SK-MEL-5 (cell line): ENCODE results near the gene C15orf39. TPM values are rescaled to one million over a fixed set of nuclear protein-coding genes. Genes with fewer than 3 reads are reported as not detected.

ENCODE experiments used
- DNase-seq: peaks from one replicate; pipeline ENCODE4 v3.0.0-alpha.2; 2016; ENCODE audit warnings: low read depth, low spot score
- in situ Hi-C: cut with HindIII; loops from 2 replicates; pipeline ENCODE4 v1.10.0; 2016; ENCODE audit warnings: low sequenced_read_pairs, high pct_unique_total_duplicates, low pct_unique_long_range_greater_than_20kb
- total RNA-seq: library from RNA; depleted of rRNA; stranded (reverse); fragments of >200 nt; shearing (Covaris generic); gene quantifications from 2 replicates; pipeline ENCODE4 v1.2.3, GENCODE V29; 2014

C15orf39 gene
- total RNA-seq, 1 experiment from 2014 or later: 10.1 TPM

DNA sequence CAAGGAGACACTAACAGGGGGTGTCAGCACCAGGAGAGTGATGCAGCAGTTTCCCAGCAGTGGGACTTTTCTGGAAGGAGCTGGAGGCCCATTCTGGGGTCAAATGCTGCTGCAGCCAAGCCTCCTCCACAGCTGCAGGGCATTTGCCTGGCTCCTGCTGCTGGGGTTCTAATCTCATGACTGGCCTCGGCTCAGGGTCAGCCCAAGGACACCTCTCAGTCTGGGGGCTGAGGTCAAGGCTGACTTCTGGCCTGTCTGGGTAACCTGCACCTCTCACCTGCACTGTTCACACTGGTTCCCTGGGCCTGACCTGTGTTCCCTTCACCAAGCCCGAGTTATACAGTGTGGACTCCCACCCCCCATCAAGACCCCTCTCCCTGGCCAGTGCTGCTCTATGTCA is 10.4 kb upstream of the C15orf39 start:
- in situ Hi-C loops: no loop called here
- no peak for DNase-seq

DNA sequence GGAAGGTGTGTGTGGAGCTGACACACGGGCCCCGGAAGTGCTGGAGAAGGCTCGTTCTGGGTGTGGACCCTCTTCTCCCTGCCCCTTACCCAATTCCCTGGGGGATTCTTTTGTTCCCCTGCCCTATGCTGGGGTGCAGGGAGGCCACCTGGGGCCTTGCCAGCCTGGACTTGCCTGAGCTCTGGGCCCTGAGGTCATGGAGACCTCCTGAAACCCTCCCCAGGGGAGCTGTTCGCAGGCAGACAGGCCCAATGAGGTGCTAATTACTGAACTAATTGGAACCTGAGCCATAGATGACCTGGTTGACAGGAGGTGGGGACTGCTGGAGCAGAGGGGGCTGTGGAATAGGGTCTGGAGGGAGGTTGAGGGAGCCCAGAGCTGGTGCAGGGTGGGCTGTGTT is 9.4 kb upstream of the C15orf39 start:
- in situ Hi-C loops: no loop called here

DNA sequence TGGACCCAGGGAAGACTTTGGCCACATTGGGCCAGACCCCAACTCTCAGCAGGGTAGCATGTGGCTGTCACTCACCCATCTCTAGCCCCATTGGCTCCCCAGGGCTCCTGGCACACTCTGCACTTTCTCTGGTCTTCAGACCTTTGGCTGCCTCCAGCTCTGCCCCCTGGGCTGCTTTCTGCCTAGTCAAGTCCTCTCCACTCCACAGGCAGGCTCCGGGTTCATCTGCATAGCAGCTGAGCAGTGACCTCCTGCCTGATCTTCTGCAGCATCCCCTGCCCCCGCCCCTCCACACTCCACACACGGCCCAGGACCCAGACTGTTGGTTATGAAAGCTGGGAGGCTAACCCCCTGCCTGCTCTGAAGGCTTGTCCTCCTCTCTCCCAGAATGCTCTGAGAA is 8.4 kb upstream of the C15orf39 start:
- in situ Hi-C loops: no loop called here
- DNase-seq: no peak

More for the DNA sequence above, 9.4 kb upstream of the C15orf39 start:
- DNase-seq: no peak

DNA sequence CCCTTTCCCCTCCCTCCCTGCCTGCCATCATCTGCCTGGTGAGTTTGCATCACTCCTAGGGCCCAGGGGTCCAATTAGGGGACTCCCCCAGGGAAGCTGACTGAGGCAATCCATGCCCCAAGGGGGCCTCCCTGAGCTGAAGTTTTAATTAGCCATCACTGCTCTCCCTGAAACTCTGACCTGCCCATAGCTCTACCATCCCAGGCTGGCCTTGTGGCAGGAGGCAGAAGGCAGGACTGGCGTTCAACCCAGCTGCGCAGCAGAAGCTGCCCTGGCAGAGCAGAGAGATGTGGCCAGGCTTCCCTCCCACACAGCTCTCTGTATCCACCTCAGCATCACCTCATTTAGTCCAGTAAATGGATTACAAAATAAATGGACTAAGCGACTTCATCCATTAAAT is 7.7 kb upstream of the C15orf39 start:
- no peak for DNase-seq
- in situ Hi-C loops: no loop called here

DNA sequence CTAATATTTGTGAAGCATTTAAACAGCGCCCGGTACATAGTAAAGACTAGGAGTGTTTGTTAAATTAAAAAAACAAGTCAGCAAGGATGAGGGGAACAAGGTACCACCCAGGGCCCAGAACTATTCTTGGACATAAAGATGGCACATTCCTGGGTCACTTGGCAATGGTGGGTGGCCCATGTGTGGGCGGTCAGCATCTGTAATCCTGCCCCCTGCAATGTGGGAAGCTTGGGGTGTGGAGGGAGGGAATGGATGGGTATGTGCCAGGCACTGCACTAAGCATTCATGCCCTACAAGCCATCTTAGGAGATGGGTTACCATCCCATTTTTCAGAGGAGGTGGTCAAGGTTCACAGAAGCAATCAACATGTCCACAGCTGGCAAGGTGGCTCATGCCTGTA is 7.3 kb upstream of the C15orf39 start:
- in situ Hi-C loops: no loop called here
- DNase-seq: no peak

DNA sequence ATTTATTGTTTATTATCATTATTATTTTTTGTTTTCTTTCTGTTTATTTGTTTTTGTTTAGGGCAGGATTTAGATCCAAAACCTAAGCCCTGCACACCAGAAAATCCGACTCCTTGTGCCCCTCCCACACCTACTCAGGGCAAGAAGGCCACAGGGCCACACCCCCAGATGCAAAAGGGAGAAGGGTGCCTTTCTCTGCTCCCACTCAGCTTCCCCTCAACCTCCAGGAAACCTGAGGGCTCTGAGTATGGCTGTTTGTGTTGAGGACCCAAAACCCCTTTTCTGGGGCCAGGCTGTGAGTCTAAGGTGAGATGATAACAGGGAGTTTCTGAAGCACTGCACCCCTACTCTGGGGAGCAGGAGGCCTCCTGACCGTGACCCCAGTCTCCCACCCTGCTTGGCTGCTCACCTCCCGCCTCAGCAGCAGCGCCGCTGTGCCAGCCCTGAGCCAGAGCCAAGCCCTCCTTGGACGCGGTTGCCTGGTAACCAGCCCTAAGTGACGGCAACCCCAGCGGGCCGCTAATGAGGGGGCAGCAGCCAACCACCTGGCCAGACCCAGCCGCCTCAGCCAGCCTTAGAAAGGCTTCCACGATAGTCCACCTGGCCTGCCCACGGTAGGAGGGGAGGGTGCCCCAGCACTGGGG is 6.4 kb upstream of the C15orf39 start:
- in situ Hi-C loops: no loop called here
- no peak for DNase-seq

DNA sequence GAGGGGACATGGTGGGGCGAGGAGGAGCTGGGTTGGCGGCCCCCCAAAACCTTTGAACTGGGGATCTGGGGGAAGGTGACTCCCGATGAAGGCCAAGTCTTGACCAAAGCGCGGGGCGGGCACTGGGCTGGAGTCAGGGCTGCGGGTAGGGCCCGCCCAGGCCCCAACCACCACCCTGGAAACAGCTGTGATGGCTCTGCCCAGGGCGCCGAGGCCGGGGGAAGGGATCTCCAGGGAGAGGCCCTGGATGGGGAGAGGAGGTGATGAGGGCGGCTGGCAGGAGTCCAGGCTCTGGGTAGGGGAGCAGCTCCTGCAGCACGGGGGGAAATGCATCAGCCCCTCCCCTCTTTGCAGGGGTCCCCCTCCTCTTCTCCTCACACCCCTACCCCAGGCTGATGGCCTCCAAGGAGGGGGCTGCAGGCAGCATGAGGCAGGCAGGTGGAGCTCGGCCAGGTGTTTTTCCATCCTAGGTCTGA is 5.9 kb upstream of the C15orf39 start:
- in situ Hi-C loops: no loop called here

DNA sequence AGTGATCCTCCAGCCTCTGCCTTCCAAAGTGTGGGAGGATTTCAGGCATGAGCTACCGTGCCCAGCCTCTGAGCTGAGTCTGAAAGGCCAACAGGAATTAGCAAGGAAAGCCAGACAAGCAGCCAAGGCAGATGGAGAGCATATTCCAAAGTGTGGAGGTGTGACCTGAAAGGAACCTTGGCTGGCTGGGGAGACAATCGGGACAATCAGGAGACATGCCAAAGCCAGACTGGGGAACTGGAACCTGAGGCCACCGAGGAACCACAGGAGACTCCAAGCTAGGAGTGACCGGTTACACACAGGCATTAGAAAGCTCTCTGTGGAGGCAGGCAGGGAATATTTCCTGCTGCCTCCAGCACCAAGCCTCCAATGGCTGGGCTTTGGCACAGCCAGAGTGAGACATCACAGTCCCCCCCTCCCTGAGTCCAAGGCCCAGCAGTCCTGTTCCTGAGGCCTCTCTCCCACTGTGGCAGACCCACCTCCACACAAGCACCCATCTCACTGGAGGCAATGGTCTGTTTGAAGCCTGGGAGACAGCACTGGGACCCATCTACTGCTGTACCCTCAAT is 4.5 kb upstream of the C15orf39 start:
- DNase-seq: no peak
- in situ Hi-C loops: no loop called here

More for the DNA sequence above, 5.9 kb upstream of the C15orf39 start:
- no peak for DNase-seq

DNA sequence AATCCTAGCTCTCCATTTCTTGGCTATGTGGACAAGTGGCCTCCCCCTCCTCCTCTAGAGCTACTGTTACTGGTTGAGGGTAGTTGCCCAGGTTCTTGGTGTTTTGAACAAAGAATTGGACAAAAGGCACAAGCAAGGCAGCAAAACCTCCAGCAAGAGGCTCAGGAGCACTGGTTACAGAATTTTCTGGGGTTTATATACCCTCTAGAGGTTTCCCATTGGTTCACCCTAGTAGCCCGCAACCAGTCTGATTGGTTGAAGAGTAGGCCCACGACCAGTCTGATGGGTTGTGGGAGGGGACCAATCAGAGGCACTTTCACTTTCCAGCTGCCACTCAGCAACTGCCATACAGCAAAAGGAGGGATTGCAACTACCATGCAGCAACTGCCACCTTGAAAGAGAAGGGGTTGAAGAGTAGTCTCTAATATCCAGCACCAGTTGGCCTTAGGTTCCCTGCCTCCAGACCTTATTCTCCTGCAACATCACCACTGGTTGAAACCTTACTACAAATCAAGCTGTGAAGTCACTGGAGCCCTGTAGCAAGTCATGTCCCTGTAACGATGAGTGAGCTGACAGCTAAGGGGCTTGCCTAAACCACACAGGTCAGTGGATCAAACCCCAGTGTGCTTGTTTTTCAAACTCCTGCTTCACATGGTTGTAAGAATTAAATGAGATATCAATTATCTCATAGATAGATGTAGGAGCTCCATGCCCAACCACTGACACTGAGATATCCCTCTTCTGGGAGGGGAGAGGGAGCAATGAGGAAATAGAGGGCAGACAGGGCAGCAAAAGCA is 2.9 kb upstream of the C15orf39 start:
- DNase-seq: peak; percentile 62
- in situ Hi-C loops: no loop called here

DNA sequence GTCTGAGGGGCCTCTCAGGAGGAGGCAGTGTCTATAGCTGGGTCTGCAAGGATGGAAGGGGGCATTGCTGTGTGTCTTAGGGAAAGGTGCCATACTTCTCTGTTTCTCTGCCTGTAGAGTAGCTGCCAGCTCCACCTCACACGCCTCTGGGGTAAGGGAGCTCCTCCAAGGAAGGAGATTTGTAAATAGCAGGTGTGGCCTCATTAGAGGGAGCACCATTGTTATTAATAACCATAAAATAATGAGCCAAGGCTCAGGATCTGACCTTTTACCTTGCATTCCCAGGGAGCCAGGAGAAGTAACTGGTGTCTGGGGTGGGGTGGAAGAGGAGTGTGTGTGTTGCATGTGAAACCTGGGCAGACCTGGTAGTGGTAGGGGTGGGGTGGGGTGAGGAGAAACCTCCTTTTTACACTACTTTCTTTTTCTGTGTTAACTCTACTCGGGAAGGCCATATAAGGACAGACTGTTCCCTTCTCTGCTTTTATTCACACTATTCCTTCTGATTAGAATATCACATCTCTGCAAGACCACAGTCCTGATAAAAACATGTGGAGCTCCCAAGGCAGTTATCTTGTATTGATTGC is 2.2 kb upstream of the C15orf39 start:
- no peak for DNase-seq
- in situ Hi-C loops: no loop called here

DNA sequence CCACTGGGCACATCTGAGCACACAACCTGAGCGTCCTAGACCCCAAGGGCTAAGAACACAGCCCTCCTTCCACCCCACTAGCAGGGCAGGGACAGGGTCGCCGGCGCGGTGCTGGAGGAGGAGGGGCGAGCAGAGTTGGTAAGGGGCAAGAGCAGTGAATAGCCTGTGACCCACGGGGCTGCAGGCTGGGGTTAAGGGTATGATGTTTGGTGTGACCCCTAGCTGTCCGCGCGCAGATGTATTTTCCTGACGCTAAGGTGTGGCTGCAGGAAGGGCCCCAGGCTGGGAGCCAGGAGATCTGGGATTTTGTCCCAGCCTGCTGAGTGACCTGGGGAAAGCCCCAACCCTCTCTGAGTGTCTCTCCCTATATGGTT is 1.3 kb upstream of the C15orf39 start:
- no peak for DNase-seq
- in situ Hi-C loops: no loop called here

DNA sequence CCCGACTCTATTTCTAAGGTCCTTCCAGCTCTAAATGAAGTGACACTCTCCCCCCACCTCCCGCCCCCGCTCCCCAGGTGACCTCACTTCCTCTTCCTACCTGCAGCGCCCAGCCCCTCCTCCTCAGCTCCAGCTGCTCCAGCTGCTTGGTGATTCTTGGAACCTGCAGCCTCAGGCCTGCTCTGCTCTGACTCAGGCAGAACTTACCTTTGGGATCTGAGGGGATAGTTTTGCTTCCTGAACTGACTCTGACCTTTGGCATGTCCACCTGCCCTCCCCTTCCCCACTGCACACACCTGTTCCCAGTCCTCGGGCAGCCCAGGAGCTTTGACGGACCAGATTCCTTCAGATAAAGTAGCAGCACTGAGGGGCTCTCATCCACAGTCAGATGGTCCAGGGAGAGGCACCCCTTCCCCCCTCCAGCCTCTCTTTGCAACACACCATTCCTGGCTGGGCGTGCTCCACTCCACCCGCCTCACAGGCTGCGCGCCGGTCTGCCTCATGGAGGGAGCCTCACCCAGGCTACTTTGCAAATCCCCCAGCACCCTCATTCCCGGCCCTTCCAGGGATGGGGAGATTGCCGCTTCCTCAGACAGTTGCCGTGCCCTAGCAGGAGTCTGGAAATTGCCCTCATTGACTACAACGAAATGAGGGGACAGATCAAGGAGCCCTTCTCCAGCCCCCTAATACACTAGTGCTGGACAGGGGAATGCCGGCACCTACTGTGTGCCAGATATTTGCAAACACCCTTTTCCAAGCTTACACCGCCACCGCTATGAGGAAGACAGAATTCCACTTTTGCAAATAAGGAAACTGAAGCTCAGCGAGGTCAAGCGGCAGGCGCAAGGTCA is 692 bp upstream of the C15orf39 start:
- in situ Hi-C loops: no loop called here
- no peak for DNase-seq

DNA sequence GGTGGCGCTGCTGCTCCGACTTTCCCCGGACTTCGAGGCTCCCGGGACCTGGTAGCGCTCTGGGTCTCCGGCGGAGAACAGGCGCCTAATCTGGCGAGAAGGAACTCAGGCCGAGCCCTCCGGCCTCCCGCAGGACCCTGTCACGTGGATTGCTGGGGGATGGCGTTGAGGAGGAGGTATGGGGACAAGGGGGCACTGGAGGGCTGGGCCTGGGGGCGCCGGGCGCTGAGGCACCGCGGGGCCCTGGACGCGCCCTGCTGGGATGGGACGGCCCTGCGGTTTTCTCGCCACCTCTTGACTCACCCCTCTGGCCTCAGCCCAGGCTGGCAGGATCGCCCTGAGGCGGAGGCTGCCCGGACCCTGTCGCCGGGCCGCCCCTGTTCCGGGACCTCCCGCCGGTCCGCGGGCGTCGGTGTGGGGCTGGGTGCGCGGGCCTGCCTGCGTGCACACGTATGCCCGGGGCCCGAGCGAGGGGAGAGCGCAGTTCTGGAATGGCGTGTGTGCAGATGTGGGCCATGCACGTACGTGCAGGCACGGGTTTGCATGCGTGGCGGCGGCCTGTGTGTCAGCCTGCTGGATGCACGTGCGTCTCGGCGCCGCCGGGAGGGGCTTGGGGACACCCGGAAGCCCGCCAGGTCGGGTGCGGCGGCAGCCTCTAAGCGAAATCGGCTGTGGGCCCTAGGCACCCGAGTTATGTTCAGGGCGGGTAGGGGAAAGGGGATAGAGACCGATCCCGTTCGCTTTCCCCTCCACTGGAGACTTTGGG is 752 bp downstream of the C15orf39 start:
- in situ Hi-C loops: no loop called here

DNA sequence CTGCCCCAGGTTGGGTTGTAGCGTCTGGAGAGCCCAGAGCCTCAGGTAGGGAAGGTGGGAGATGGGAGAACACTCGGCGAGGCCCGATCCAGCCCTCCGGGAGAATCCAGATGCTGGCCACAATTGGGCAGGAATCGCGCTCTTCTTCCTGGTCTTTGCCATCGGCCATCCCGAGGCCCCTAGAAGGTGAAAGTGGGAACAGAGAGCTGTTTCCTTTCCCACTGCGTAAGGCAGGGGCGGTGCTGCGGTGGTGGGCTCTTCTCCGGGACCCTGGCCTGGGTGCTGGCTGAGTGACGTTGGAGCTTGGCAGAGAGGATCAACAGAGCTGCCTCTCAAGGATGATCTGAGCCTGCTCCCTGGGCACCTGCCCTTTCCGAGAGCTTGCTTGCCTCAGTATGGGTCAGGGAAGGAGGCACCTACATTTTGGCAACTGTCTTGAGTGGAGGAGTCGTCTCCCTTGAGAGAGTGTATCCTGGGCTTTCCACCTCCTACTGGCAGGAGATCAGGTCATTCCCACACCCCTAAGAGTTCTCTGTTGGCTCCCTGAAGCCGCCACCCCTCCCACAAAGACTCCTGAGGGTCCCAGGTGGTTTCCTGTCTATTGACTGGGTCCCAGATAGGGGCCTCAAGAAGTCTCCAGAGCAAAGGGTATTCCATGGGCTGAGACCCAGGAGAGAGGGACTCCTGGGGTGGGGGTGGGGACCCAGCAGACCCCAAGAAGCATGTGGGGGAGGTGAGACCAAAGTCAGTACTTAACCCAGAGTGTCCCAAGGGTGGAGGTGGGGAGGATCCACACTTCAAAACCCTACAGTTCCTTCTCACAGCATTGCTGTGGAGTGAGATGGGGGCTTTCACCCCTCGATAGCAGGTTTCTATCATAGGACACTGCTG is 1.6 kb downstream of the C15orf39 start:
- peak; percentile 11 for DNase-seq
- in situ Hi-C loops: no loop called here

More for the DNA sequence above, 752 bp downstream of the C15orf39 start:
- peak; percentile 45 for DNase-seq

DNA sequence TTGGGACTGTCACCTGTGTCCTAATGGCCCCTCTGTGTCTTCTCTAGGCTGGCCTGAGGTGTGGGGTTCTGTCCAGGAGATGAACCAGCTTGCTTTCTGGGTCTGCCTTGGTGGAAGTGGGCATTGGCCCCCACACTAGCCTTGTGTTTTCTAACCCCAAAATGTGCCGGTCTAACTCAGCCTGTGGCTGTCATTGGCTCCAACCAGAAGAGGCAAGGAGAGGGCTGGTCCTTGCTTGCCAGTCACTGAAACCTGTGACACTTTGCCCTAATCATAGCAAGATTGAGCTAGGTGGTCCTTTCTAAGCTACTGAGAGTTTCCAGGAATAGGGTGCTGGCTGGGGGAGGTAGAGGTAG is 2.2 kb downstream of the C15orf39 start:
- no peak for DNase-seq
- in situ Hi-C loops: no loop called here

DNA sequence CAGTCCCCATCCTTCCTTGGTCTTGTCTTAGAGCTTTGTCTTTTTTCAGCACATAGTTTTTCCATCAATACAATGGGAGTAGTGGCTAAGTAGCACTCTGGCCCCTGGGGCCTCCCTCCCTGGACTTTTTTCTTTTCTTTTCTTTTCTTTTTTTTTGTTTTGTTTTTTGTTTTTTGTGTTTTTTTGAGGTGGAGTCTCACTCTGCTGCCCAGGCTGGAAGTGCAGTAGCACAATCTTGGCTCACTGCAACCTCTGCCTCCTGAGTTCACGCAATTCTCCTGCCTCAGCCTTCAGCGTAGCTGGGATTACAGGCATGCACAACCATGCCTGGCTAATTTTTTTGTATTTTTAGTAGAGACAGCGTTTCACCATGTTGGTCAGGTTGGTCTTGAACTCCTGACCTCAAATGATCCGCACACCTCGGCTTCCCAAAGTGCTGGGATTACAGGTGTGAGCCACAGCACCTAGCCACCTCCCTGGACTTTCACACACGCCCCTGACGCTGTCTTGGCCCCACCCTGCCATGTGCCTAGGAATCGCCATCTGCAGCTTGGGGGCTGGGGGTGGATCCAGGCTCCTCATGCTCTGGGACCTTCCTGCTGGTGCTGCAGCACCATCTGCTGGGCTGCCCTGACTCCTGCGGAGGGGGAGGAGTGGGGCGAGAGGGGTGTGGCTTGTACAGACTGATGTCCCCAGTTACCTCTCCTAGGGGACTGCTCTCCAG is 2.8 kb downstream of the C15orf39 start:
- DNase-seq: peak; percentile 94
- in situ Hi-C loops: no loop called here
